Measurements from ENCODE around the gene RNF128. TPM values are rescaled to one million over a fixed set of nuclear protein-coding genes. Genes with fewer than 3 reads are reported as not detected.

The RNF128 gene
- total RNA-seq, 1 donor from 2014 or later, result 0.32 TPM

GRCh38 chrX:106731590-106731989, 5.1 kb downstream of the RNF128 start:
- H3K4me3 ChIP-seq, result no peak overlapping the region
- DNase-seq (ENCODE audit: low spot score in 2 of 2), result no peak

DNA sequence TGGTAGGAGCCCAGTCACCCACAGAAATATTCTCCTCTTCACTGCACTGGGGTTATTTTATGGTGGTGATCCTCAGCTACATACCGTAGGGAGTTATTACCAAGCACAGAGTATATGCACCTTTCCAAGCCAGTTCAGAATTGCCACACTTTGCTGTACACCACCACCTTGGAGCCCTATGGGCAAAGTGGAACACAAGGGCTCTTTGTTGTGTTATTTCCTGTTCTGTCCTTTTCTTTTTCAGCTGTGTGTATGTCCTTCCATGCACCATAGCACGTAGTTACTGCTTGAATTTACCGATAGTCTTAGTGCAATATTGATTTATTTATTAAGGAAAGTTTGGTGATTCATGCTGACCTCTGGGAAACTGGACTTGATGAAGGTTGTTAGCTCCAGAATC, 8.3 kb downstream of the RNF128 start:
- Histone ChIP-seq H3K27ac (no peak overlapping the region), H3K36me3 (no peaks in the 10 kb centered on the region), H3K4me1 (no peaks in the 10 kb centered on the region), H3K27me3 (no peaks in the 10 kb centered on the region), H3K9me3 (no peaks in the 10 kb centered on the region), H3K4me3 (no peak overlapping the region)
- intact Hi-C loops (cut with DNase I), result no loop called here
- DNase-seq (ENCODE audit: low spot score in 2 of 2), result no peak
- TF ChIP-seq CTCF (IDR thresholded peaks at IDR 0.05), result no peak

More at GRCh38 chrX:106731590-106731989, 5.1 kb downstream of the RNF128 start:
- Histone ChIP-seq H3K36me3 (no peaks in the 10 kb centered on the region), H3K9me3 (no peaks in the 10 kb centered on the region), H3K27me3 (peaks cover 3% of the 10 kb centered on the region), H3K27ac (no peak overlapping the region), H3K4me1 (no peaks in the 10 kb centered on the region)
- TF ChIP-seq CTCF (IDR thresholded peaks at IDR 0.05), result no peak
- intact Hi-C loops (cut with DNase I), result no loop called here

GRCh38 chrX:106740193-106740780, 13.8 kb downstream of the RNF128 start:
- no peaks in the 10 kb centered on the region for H3K36me3 ChIP-seq
- H3K27ac ChIP-seq, result no peak overlapping the region
- intact Hi-C loops (cut with DNase I), result no loop called here
- H3K4me1 ChIP-seq, result no peaks in the 10 kb centered on the region
- no peak overlapping the region for H3K4me3 ChIP-seq
- no peaks in the 10 kb centered on the region for H3K9me3 ChIP-seq
- H3K27me3 ChIP-seq, result no peaks in the 10 kb centered on the region
- TF ChIP-seq CTCF (IDR thresholded peaks at IDR 0.05), result no peak
- DNase-seq (ENCODE audit: low spot score in 2 of 2), result no peak

- Histone ChIP-seq H3K4me3 (no peak overlapping the region), H3K27me3 (no peaks in the 10 kb centered on the region), H3K27ac (no peak overlapping the region), H3K9me3 (no peaks in the 10 kb centered on the region), H3K4me1 (no peaks in the 10 kb centered on the region), H3K36me3 (no peaks in the 10 kb centered on the region)
- intact Hi-C loops (cut with DNase I), result no loop called here
- no peak for DNase-seq (ENCODE audit: low spot score in 2 of 2)
- no peak for TF ChIP-seq CTCF (IDR thresholded peaks at IDR 0.05)
Observed at GRCh38 chrX:106742193-106742592, 15.7 kb downstream of the RNF128 start.

DNA sequence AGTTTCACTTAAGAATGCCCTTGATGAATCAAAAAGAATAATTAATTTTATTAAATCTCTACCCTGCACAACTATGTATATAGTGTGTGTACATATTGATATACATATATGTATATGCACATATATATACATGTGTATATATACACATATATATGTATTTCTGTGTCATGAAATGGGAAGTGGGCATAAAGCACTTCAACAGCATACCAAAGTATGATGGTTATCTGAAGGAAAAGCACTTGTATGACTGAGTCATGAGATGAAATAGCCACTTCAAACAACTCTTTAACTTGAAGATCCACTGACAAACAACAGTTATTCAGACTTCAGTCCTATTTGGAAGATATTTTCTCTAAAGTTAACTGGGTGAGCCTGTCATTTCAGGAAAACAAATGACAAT, 16.3 kb downstream of the RNF128 start:
- Histone ChIP-seq H3K36me3 (no peaks in the 10 kb centered on the region), H3K27ac (no peak overlapping the region)
- no peak for TF ChIP-seq CTCF (IDR thresholded peaks at IDR 0.05)

DNA sequence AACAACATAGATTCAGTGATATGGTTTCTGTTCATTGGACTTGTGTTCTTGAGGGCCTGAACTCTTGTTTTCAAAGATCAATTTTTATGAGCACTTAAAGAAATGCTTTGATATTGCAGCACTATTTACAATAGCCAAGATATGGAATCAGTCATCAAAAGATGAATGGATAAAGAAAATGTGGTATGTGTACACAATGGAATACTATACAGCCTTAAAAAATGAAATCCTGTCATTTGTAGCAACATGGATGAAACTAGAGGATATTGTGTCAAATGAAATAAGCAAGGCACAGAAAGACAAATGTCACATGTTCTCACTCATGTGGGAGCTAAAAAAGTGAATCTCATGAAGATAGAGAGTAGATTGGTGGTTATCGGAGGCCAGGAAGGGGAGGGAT, 21.9 kb downstream of the RNF128 start:
- H3K4me3 ChIP-seq, result no peak overlapping the region
- no peak for TF ChIP-seq CTCF (IDR thresholded peaks at IDR 0.05)
- no peaks in the 10 kb centered on the region for H3K27me3 ChIP-seq
- H3K36me3 ChIP-seq, result no peaks in the 10 kb centered on the region
- DNase-seq (ENCODE audit: low spot score in 2 of 2), result no peak
- intact Hi-C loops (cut with DNase I), result no loop called here
- H3K9me3 ChIP-seq, result peaks cover 0 to 6% of the 10 kb centered on the region in 2 donors
- H3K4me1 ChIP-seq, result no peaks in the 10 kb centered on the region
- H3K27ac ChIP-seq, result no peak overlapping the region

More for the DNA sequence above, 16.3 kb downstream of the RNF128 start:
- H3K4me1 ChIP-seq, result no peaks in the 10 kb centered on the region
- intact Hi-C loops (cut with DNase I), result no loop called here
- H3K4me3 ChIP-seq, result no peak overlapping the region
- no peak for DNase-seq (ENCODE audit: low spot score in 2 of 2)
- no peaks in the 10 kb centered on the region for H3K27me3 ChIP-seq
- no peaks in the 10 kb centered on the region for H3K9me3 ChIP-seq
